Measurements from ENCODE around the gene PARD3B.

The PARD3B gene

DNA sequence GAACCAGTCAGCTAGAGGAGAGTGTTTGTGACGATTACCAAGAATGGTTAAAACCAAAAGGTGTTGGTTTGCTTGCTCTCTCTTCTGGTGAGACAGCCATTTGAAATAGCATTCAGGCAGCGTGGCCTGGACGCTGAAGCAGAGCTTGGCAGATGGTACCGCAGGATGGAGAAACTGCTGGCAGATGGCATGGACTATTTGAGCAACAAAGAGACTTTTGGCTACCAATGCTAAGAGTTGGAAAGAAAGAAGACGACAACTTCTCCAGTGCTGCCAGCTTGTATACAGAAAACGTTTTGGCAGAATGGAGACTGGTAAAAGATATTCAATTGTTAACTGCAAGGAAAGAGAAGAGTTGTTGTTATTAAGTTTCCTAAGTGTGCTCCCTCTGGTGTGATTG is 315.0 kb downstream of the PARD3B start:
- peak; percentile 91 for DNase-seq

DNA sequence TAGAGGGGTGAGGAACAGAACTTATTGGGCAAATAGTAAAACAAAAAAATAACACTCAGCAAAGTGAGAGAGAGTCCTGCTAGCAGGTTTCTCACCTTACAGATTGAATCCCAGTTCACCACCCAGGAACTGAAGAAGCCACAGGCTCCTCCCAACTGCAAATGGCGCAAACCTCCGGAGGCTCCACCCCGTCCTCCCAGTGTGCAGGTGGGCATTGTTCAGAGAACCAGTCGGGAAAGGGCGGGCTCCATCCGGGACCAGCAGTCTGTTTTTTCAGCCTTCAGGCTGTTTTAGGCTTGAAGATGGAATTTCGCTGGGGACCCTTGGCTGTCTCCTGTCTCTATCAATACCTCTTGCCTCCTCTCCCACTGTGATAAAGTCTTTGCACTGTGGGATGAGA is 317.5 kb downstream of the PARD3B start:
- no peak for DNase-seq

DNA sequence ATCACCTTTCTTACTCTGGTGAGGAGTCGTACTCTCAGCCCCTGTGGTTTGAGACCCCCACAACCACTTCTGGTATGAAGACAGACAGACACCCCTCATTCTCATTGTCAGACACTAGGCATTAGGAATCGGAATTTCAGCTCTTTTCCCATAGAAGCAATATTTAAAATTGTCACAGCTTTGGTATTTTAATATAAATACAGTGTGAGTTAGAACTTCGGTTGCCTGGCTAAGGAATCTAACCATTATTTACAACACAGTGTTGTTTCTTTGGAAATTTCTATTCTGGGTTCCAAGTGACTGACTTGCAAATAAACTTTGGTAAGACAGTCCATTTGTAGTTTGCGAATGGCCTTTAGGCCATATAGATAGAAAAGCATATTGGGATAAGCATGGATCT is 318.1 kb downstream of the PARD3B start:
- DNase-seq, result no peak

DNA sequence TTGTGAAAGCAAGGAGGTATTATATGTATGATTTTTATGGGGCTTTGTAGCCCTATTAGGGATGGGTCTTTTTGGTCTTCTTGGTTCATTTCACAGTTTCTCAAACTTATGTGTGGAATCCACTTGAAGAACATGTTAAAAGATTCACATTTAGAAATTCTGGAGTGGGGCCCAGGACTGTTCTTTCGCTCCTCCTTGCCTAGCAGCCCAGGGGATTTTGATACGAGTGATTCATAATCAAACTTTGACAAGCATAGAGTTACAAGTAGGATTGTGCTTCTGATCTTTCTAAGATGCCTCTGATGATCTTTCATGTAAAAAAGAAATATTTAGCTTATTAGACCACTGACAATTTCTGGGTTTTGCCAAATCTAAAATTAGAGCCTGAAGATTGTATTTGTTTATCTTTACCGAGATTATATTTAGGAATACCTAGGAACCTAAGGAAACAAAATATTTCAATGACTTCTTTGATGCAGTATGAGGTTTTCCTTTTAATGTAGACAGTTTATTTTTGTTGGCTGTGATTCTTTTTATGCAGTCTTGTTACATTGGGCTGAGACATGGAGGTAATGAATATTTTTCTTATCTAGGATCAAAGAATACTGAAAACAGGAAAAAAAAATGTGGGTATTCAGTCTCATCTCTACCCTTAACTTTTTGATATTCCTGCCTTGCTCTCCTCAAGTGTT is 324.0 kb downstream of the PARD3B start:
- DNase-seq, result no peak

DNA sequence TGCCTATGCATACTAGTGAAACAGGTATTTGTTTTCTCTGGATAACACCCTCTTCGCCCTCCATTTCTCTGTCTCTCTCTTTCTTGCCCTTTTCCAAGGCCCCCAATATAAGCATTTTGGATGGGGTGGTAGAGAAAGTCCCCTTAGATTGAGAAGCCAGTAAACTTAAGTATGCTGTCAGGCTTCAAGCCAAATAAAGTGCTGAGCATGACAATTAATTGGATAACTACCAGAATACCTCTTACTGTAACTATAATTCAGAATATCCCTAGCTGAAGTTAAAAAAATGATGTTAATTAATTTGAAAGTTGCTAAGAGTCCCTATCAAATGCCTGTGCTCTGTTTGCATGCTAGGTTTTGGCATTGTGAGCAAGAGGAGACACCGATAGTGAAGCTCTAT is 324.8 kb downstream of the PARD3B start:
- no peak for DNase-seq

GRCh38 chr2:204871231-204871953 is 326.1 kb downstream of the PARD3B start:
- DNase-seq, result no peak

- DNase-seq, result no peak
Observed at GRCh38 chr2:204876311-204876710, 331.0 kb downstream of the PARD3B start.

DNA sequence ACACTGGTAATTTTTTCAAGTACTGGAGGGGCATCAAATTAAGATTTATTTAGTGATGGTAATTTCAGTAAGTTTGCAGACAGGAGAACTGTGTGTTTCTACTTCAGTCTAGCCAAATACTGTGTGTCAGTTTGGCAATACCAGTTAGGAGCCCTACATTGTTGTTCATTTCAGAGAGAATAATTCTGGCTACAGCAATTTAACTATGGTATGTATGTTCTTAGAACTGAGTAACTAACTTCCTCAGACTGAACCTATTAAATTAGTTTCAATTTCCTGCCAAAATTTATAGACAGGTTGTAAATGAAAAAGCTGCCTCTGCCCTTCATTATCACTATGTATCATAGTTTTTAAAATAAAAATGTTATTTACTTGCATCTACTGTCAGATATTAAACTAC is 332.4 kb downstream of the PARD3B start:
- DNase-seq, result no peak

- no peak for DNase-seq
Observed at GRCh38 chr2:204880928-204881327, 335.7 kb downstream of the PARD3B start.

- DNase-seq, result no peak
Observed at GRCh38 chr2:204881655-204882054, 336.4 kb downstream of the PARD3B start.

GRCh38 chr2:204885747-204886146 is 340.5 kb downstream of the PARD3B start:
- no peak for DNase-seq

GRCh38 chr2:204886713-204887112 is 341.4 kb downstream of the PARD3B start:
- no peak for DNase-seq

DNA sequence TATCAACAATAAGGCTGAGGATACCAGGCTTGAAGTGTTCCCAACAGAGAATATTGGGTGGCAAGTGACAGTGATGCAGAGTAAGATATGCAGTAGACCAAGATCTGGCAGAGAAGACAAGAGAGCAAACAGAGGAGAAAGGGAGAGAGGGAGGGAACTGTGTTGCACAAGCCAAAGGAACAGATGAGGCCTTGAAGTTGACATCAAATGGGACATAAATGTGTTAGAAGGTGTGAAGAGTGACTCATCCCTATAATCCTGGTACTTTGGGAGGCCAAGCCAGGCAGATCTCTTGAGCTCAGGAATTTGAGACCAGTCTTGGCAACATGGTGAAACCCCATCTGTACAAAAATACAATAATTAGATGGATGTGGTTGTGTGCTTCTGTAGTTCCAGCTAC is 342.9 kb downstream of the PARD3B start:
- no peak for DNase-seq

- DNase-seq, result no peak
Observed at GRCh38 chr2:204890680-204891079, 345.4 kb downstream of the PARD3B start.

- DNase-seq, result no peak
Observed at GRCh38 chr2:204891739-204892138, 346.5 kb downstream of the PARD3B start.

- DNase-seq, result no peak
Observed at GRCh38 chr2:204892506-204893255, 347.4 kb downstream of the PARD3B start.

DNA sequence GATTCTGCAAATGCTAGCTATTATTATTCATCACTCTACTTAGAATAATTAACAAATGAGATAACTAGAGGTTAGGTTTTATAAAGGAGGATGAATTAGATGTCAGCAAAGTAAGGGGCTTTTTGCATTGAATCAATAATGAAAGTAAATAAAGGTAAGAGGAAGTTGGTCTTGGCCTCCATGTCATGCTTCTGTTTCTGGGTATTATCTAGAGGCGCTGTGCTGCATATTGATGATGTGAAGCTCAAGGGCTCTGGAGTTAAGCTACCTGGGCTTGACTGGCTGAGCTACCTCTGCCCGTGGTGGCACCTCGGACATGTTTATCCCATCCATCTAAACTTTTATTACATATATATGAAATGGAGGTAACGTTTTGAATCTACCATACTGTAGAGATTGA is 350.9 kb downstream of the PARD3B start:
- no peak for DNase-seq

DNA sequence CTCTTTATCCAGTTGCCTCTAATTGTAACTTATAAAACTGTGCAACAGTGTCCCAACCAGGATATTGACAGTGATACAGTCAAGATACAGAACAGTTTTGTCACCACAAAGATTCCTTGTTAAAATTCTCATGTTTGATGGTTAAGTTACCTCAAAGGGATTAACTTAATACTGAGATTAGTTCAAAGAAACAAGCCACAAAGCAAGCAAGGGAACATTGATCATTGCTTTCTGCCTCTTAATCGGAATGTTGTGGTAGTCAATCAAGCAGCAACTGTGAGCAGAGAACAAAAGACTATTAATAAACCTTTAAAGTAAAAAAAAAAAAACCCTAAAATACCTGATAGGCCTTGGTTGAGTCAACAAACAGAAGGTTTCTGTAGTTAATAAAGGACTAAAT is 352.3 kb downstream of the PARD3B start:
- no peak for DNase-seq

DNA sequence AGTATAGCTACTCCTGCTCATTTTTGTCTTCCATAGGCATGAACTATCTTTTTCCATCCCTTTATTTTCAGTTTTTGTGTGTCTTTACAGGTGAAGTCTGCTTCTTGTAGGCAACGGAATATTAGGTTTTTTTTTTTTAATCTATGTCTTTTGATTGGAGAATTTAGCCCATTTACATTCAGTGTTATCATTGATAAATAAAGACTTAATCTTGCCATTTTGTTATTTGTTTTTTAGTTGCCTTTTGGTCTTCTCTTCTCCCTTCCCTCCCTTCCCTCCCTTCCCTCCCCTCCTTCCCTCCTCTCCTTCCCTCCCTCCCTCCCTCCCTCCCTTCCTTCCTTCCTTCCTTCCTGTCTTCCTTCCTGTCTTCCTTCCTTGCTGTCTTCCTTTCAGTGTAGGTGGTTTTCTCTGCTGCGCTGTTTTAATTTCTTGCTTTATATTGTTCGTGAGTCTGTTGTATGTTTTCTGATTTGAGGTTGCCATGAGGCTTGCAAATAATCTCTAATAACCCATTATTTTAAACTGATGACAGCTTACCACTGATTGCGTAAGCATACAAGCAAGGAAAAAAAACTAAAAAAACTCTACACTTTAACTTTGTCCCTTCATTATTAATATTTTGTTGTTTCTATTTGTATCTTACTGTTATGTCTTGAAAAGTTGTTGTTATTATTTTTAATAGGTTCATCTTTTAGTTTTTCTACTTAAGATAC is 353.8 kb downstream of the PARD3B start:
- no peak for DNase-seq

DNA sequence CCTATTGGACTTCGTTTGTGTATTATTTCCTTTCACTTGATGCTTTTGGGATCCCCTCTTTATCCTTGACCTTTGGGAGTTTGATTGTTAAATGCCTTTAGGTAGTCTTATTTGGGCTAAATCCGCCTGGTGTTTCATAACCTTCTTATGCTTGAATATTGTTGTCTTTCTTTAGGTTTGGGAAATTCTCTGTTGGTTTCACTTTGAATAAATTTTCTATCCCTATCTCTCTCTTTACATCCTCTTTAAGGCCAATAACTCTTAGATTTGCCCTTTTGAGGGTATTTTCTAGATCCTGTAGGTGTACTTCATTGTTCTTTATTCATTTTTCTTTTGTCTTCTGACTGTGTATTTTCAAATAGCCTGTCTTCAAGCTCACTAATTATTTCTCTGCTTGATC is 354.7 kb downstream of the PARD3B start:
- DNase-seq, result no peak

DNA sequence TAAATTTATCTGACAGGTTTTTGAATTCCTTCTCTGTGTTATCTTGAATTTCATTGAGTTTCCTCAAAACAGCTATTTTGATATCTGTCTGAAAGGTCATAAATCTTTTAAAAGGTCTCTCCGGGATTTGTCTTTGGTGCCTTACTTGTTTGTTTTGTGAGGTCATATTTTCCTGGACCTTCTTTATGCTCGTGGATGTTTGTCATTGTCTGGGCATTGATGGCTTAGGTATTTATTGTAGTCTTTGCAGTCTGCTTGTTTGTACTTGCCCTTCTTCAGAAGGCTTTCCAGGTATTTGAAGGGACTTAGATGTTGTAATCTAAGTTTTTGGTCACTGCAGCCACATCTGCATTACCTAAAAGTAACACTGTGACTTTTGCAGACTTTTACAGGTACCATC is 355.2 kb downstream of the PARD3B start:
- no peak for DNase-seq

DNA sequence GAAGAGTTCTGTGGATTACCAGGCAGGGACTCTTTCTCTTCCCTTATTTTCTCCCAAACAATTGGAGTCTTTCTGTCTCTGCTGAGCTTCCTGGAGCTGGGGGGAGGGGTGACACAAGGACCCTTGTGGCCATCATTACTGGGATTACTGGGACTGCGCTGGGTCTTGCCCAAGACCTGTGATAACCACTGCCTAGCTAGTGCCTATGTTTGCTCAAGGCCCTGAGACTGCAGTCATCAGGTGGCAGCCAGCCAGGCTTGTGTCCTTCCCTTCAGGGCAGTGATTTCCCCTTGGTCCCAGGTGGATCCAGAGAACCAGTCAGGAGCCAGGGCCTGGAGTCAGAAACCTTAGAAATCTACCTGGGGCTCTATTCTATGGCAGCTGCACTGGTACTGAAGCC is 355.6 kb downstream of the PARD3B start:
- no peak for DNase-seq

- DNase-seq, result no peak
Observed at GRCh38 chr2:204901591-204901990, 356.3 kb downstream of the PARD3B start.

Measured in DMS 273 treated with DMSO at 0.1 percent for 48 hours (cell line).